Fibroblast of gingiva (primary cell): Measurements from ENCODE around the gene GIMAP2.
A peak's percentile ranks its signal among the peaks of the same experiment; 100 is the strongest.
"Not testable (repeated sequence)": the region's sequence is repeated elsewhere in the genome, so short reads cannot be mapped to it uniquely, and the experiment has no call there.

ENCODE experiments used
- DNase-seq: peaks from one replicate; pipeline ENCODE4 v3.0.0-alpha.2; 2011; ENCODE audit warnings: low read depth

The GIMAP2 gene

GRCh38 chr7:150685219-150686029 is at the start of gene GIMAP2:
Gene GIMAP2, plus strand, starts transcription at chr7:150685706. Its CDS starts 1,354 bp downstream, at chr7:150687060.
- DNase-seq: peak; percentile 29

- DNase-seq: no peak
Observed at GRCh38 chr7:150641854-150642253, 43.7 kb upstream of the GIMAP2 start.

- no peak for DNase-seq
Observed at GRCh38 chr7:150642926-150643325, 42.6 kb upstream of the GIMAP2 start.

- no peak for DNase-seq
Observed at GRCh38 chr7:150645259-150646020, 40.1 kb upstream of the GIMAP2 start.

GRCh38 chr7:150648353-150649079 is 37.0 kb upstream of the GIMAP2 start:
- no peak for DNase-seq

GRCh38 chr7:150649080-150649385 is 36.5 kb upstream of the GIMAP2 start:
- no peak for DNase-seq

- no peak for DNase-seq
Observed at GRCh38 chr7:150654692-150655091, 30.8 kb upstream of the GIMAP2 start.

GRCh38 chr7:150656047-150656446 is 29.5 kb upstream of the GIMAP2 start:
- no peak for DNase-seq

- DNase-seq: no peak
Observed at GRCh38 chr7:150657526-150657925, 28.0 kb upstream of the GIMAP2 start.

GRCh38 chr7:150660939-150661613 is 24.4 kb upstream of the GIMAP2 start:
- DNase-seq: no peak

- DNase-seq: not testable (repeated sequence)
Observed at GRCh38 chr7:150662821-150663220, 22.7 kb upstream of the GIMAP2 start.

GRCh38 chr7:150663802-150664494 is 21.6 kb upstream of the GIMAP2 start:
- DNase-seq: no peak

- DNase-seq: no peak
Observed at GRCh38 chr7:150665089-150665748, 20.3 kb upstream of the GIMAP2 start.

- DNase-seq: no peak
Observed at GRCh38 chr7:150665896-150666295, 19.6 kb upstream of the GIMAP2 start.

- no peak for DNase-seq
Observed at GRCh38 chr7:150666412-150666811, 19.1 kb upstream of the GIMAP2 start.

GRCh38 chr7:150668472-150668911 is 17.0 kb upstream of the GIMAP2 start:
- no peak for DNase-seq

- no peak for DNase-seq
Observed at GRCh38 chr7:150668977-150669376, 16.5 kb upstream of the GIMAP2 start.

- not testable (repeated sequence) for DNase-seq
Observed at GRCh38 chr7:150671798-150672585, 13.5 kb upstream of the GIMAP2 start.

- DNase-seq: no peak
Observed at GRCh38 chr7:150675714-150676113, 9.8 kb upstream of the GIMAP2 start.

GRCh38 chr7:150676276-150676675 is 9.2 kb upstream of the GIMAP2 start:
- not testable (repeated sequence) for DNase-seq
